IMR-90 (cell line): Measurements from ENCODE around the gene SSTR4. TPM values are rescaled to one million over a fixed set of nuclear protein-coding genes. Genes with fewer than 3 reads are reported as not detected.

Experiments
- ATAC-seq: fragments of 200-7000 bp; cut with Tn5 transposase; 2 replicates; pipeline ENCODE4 v1.9.1; 2020; ENCODE audit warnings: low read depth, mild to moderate bottlenecking, moderate library complexity
- BruUV-seq: library from RNA; stranded (reverse); fragments of 400-500 nt; replicated peaks from 2 replicates; lab custom pipeline; 2021; lab: Mats Ljungman, UMichigan
- CTCF ChIA-PET: fragments of 300-600 bp; formaldehyde crosslinking; extraction: SDS; loops from one replicate; lab custom pipeline; 2021; ENCODE audit warnings: antibody characterized with exemption; lab: Yijun Ruan, JAX
- POLR2A ChIA-PET: fragments of 300-600 bp; sonication (Branson Sonifier 250); formaldehyde crosslinking; loops from one replicate; lab custom pipeline; 2022; ENCODE audit warnings: antibody characterized with exemption; ENCODE audit not compliant: unreplicated experiment; lab: Charles Lee
- DNase-seq: peaks from one replicate; pipeline ENCODE4 v3.0.0; 2013
- H2AFZ ChIP-seq: replicated peaks from 2 replicates; pipeline ENCODE3; 2013; ENCODE audit warnings: low read length, mild to moderate bottlenecking; ENCODE audit not compliant: poor library complexity
- H2AK5ac ChIP-seq: 2 replicates; pipeline ENCODE4 v1.6.1; 2013; ENCODE audit warnings: low read depth, low read length, inconsistent platforms
- H2AK9ac ChIP-seq: replicated peaks from 2 replicates; pipeline ENCODE3; 2013; ENCODE audit warnings: mild to moderate bottlenecking, low read depth, low read length, moderate library complexity; ENCODE audit not compliant: poor library complexity
- H2BK120ac ChIP-seq: 2 replicates; pipeline ENCODE4 v1.6.1; 2013; ENCODE audit warnings: low read depth, low read length, inconsistent platforms
- H2BK15ac ChIP-seq: 3 replicates; pipeline ENCODE4 v1.6.1; 2013; ENCODE audit warnings: low read depth, low read length, inconsistent platforms
- H2BK20ac ChIP-seq: 2 replicates; pipeline ENCODE4 v1.6.1; 2013; ENCODE audit warnings: low read depth, mild to moderate bottlenecking, inconsistent platforms, low read length, moderate library complexity
- H2BK5ac ChIP-seq: 2 replicates; pipeline ENCODE4 v1.6.1; 2013; ENCODE audit warnings: mild to moderate bottlenecking, low read depth, low read length, inconsistent platforms; ENCODE audit not compliant: poor library complexity, severe bottlenecking
- H3K14ac ChIP-seq: replicated peaks from 2 replicates; pipeline ENCODE4 v1.6.1; 2013; ENCODE audit warnings: low read depth, low read length, inconsistent platforms
- H3K18ac ChIP-seq: 2 replicates; pipeline ENCODE4 v1.6.1; 2013; ENCODE audit warnings: low read depth, low read length, control low read depth
- H3K23ac ChIP-seq: 2 replicates; pipeline ENCODE4 v1.6.1; 2013; ENCODE audit warnings: low read depth, low read length, inconsistent platforms
- H3K27ac ChIP-seq: 2 replicates; pipeline ENCODE4 v1.5.1; 2013; ENCODE audit warnings: mild to moderate bottlenecking, control low read depth, low read length; ENCODE audit not compliant: insufficient read depth
- H3K27me3 ChIP-seq: 2 replicates; pipeline ENCODE4 v1.6.1; 2013; ENCODE audit warnings: low read length; ENCODE audit not compliant: control insufficient read depth, insufficient read depth
- H3K36me3 ChIP-seq: 2 replicates; pipeline ENCODE4 v1.6.1; 2013; ENCODE audit warnings: low read length, mixed read lengths; ENCODE audit not compliant: control insufficient read depth, insufficient read depth
- H3K4ac ChIP-seq: 2 replicates; pipeline ENCODE4 v1.6.1; 2013; ENCODE audit warnings: low read depth, low read length, inconsistent platforms
- H3K4me1 ChIP-seq: 2 replicates; pipeline ENCODE4 v1.6.1; 2013; ENCODE audit warnings: low read length, mixed read lengths; ENCODE audit not compliant: control insufficient read depth, insufficient read depth
- H3K4me2 ChIP-seq: 2 replicates; pipeline ENCODE4 v1.6.1; 2013; ENCODE audit warnings: low read depth, mild to moderate bottlenecking, control low read depth, low read length, moderate library complexity
- H3K4me3 ChIP-seq: 2 replicates; pipeline ENCODE4 v1.5.1; 2013; ENCODE audit warnings: low read depth, mild to moderate bottlenecking, control low read depth, low read length, moderate library complexity; ENCODE audit not compliant: insufficient read depth
- H3K56ac ChIP-seq: 2 replicates; pipeline ENCODE4 v1.6.1; 2013; ENCODE audit warnings: low read length, inconsistent platforms; ENCODE audit not compliant: insufficient read depth; ENCODE audit errors: extremely low read depth
- H3K79me1 ChIP-seq, 2 experiments: 2 replicates each; pipeline ENCODE4 v1.6.1; 2013; ENCODE audit warnings: low read length in 2 of 2, inconsistent platforms in 1 of 2, low read depth in 1 of 2
- H3K9ac ChIP-seq: 2 replicates; pipeline ENCODE4 v1.6.1; 2013; ENCODE audit warnings: low read depth, low read length, control low read depth
- H3K9me1 ChIP-seq: 2 replicates; pipeline ENCODE4 v1.6.1; 2013; ENCODE audit warnings: low read length, inconsistent platforms; ENCODE audit not compliant: insufficient read depth
- H3K9me3 ChIP-seq: 2 replicates; pipeline ENCODE4 v1.6.1; 2013; ENCODE audit warnings: low read length; ENCODE audit not compliant: control insufficient read depth, insufficient read depth
- H4K20me1 ChIP-seq: 2 replicates; pipeline ENCODE4 v1.6.1; 2013; ENCODE audit warnings: low read length, inconsistent platforms; ENCODE audit not compliant: insufficient read depth
- H4K5ac ChIP-seq: 2 replicates; pipeline ENCODE4 v1.6.1; 2013; ENCODE audit warnings: mild to moderate bottlenecking, low read depth, low read length, control low read depth
- H4K8ac ChIP-seq, 2 experiments: 2 replicates each; pipeline ENCODE4 v1.6.1; 2013; ENCODE audit warnings: low read depth in 2 of 2, low read length in 2 of 2, control low read depth in 1 of 2, inconsistent platforms in 1 of 2
- H4K91ac ChIP-seq: 2 replicates; pipeline ENCODE4 v1.6.1; 2013; ENCODE audit warnings: low read depth, low read length, inconsistent platforms; ENCODE audit not compliant: insufficient read depth
- BHLHE40 ChIP-seq: fragments of 150-350 bp; IDR thresholded peaks from 2 replicates; pipeline ENCODE4 v1.6.1; 2016; ENCODE audit warnings: mild to moderate bottlenecking, low read depth, low read length
- CEBPB ChIP-seq: IDR thresholded peaks from 2 replicates; pipeline ENCODE4 v1.6.1; 2012; ENCODE audit warnings: low read depth, low read length, improper control_type of control experiment
- CHD1 ChIP-seq: IDR thresholded peaks from 2 replicates; pipeline ENCODE4 v1.6.1; 2012; ENCODE audit warnings: low read depth, low read length, improper control_type of control experiment
- CTCF ChIP-seq: conservative IDR thresholded peaks from 2 replicates; pipeline ENCODE4 v1.5.1; 2012; ENCODE audit warnings: mild to moderate bottlenecking, low read depth, low read length, improper control_type of control experiment
- FOS ChIP-seq: fragments of 150-350 bp; IDR thresholded peaks from 2 replicates; pipeline ENCODE4 v1.6.1; 2016; ENCODE audit warnings: low read depth, low read length
- MAFK ChIP-seq: IDR thresholded peaks from 2 replicates; pipeline ENCODE4 v1.6.1; 2012; ENCODE audit warnings: low read depth, low read length, improper control_type of control experiment
- MAZ ChIP-seq: IDR thresholded peaks from 2 replicates; pipeline ENCODE4 v1.6.1; 2012; ENCODE audit warnings: low read depth, mild to moderate bottlenecking, low read length, improper control_type of control experiment, moderate library complexity, borderline replicate concordance
- MXI1 ChIP-seq: IDR thresholded peaks from 2 replicates; pipeline ENCODE4 v1.6.1; 2012; ENCODE audit warnings: low read depth, mild to moderate bottlenecking, low read length, moderate library complexity, borderline replicate concordance
- NFE2L2 ChIP-seq: fragments of 150-350 bp; IDR thresholded peaks from 2 replicates; pipeline ENCODE4 v1.6.1; 2016; ENCODE audit warnings: low read depth, mild to moderate bottlenecking, low read length
- POLR2A ChIP-seq: IDR thresholded peaks from 2 replicates; pipeline ENCODE4 v1.6.1; 2012; ENCODE audit warnings: mild to moderate bottlenecking, low read depth, low read length
- RAD21 ChIP-seq: IDR thresholded peaks from 2 replicates; pipeline ENCODE4 v1.6.1; 2012; ENCODE audit warnings: low read length, improper control_type of control experiment
- RCOR1 ChIP-seq: IDR thresholded peaks from 2 replicates; pipeline ENCODE4 v1.6.1; 2012; ENCODE audit warnings: mild to moderate bottlenecking, low read length, improper control_type of control experiment; ENCODE audit not compliant: insufficient replicate concordance
- RFX5 ChIP-seq: IDR thresholded peaks from 2 replicates; pipeline ENCODE4 v1.8.0; 2012; ENCODE audit warnings: low read depth, mild to moderate bottlenecking, low read length, moderate library complexity
- SMC3 ChIP-seq: fragments of 150-350 bp; IDR thresholded peaks from 2 replicates; pipeline ENCODE4 v1.6.1; 2016; ENCODE audit warnings: low read depth, mild to moderate bottlenecking, antibody characterized with exemption, low read length, moderate library complexity
- USF2 ChIP-seq: fragments of 150-350 bp; IDR thresholded peaks from 2 replicates; pipeline ENCODE4 v1.6.1; 2017; ENCODE audit warnings: mild to moderate bottlenecking, antibody characterized with exemption, low read length, low read depth
- dilution Hi-C: fragments of 300-500 bp; cut with HindIII; formaldehyde crosslinking; loops from one replicate; pipeline ENCODE4 v1.14.3; 2018; ENCODE audit warnings: low sequenced_read_pairs; ENCODE audit not compliant: unreplicated experiment
- in situ Hi-C: fragments of 300-500 bp; cut with MboI; formaldehyde crosslinking; loops from 3 replicates; pipeline ENCODE4 v1.14.3; 2019; ENCODE audit warnings: low sequenced_read_pairs, inconsistent platforms, mixed read lengths
- intact Hi-C: fragments of 100-400 bp; cut with micrococcal nuclease; formaldehyde crosslinking; loops from 2 replicates; pipeline ENCODE4 v1.10.0; 2022
- polyA plus RNA-seq, 3 experiments: library from polyadenylated mRNA; depleted of rRNA; stranded (reverse); fragments of >200 nt; gene quantifications; 2 replicates each; pipeline ENCODE4 v1.2.3, GENCODE V29; 2012; ENCODE audit warnings: low replicate concordance in 1 of 3
- total RNA-seq: library from RNA; depleted of rRNA; stranded (reverse); fragments of >200 nt; gene quantifications from 2 replicates; pipeline ENCODE4 v1.2.3, GENCODE V29; 2012
- TF ChIP-seq, protein P1 (sequence below): fragments of 150-350 bp; IDR thresholded peaks from 2 replicates; pipeline ENCODE4 v1.6.1; 2016; ENCODE audit warnings: low read depth, mild to moderate bottlenecking, low read length, moderate library complexity, borderline replicate concordance

SSTR4 gene
- total and polyA plus RNA-seq, 2 of the 4 experiments (the other 2 are of a cell fraction) = not detected

DNA sequence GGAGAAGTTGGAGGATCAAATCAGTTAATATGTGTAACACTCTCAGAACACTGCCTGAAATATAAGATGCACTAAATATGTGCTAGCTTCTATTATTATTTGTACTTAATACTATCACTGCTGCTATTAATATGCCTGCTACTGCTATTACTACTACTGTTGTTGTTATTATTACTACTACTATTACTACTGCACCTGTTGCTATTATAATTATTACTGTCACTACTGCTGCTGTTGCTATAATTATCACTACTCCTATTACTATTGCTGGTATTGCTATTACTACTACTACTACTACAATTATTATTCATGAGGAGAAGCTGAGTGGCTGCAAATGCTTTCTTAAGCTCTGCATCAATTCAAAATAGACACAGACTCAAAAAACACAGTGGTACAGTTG lies 16.7 kb upstream of the SSTR4 start:
- H3K4me2 ChIP-seq = no peak overlapping the region
- CTCF ChIA-PET = interaction anchor here (0.7 kb wide), 1 partner anchor 319 kb away, joined by 3 read pairs; no protein-coding TSS in a partner anchor
- H2BK20ac ChIP-seq = no peak overlapping the region
- BruUV-seq = no TSS peak
- no peak overlapping the region for H2BK5ac ChIP-seq
- dilution Hi-C loops (no loop called here), intact Hi-C loops (no loop called here), in situ Hi-C loops (no loop called here)
- H2BK15ac ChIP-seq = no peak overlapping the region
- no peaks in the 10 kb centered on the region for H3K9me3 ChIP-seq
- no peak overlapping the region for H3K4me3 ChIP-seq
- no peak for TF ChIP-seq CEBPB
- TF ChIP-seq RAD21 = no peak
- no peak for TF ChIP-seq FOS
- TF ChIP-seq RFX5 = no peak
- TF ChIP-seq RCOR1 = no peak
- no peak for TF ChIP-seq BHLHE40
- no peak for TF ChIP-seq MXI1
- no peak for TF ChIP-seq SMC3
- no peak for TF ChIP-seq USF2
- no peak for TF ChIP-seq CTCF
- no peak for TF ChIP-seq NFE2L2
- no peak for TF ChIP-seq MAZ
- TF ChIP-seq CHD1 = no peak
- TF ChIP-seq POLR2A = no peak
- no peak for TF ChIP-seq MAFK
- TF ChIP-seq, protein P1, sequence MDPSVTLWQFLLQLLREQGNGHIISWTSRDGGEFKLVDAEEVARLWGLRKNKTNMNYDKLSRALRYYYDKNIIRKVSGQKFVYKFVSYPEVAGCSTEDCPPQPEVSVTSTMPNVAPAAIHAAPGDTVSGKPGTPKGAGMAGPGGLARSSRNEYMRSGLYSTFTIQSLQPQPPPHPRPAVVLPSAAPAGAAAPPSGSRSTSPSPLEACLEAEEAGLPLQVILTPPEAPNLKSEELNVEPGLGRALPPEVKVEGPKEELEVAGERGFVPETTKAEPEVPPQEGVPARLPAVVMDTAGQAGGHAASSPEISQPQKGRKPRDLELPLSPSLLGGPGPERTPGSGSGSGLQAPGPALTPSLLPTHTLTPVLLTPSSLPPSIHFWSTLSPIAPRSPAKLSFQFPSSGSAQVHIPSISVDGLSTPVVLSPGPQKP = no peak
- no peaks in the 10 kb centered on the region for H3K9me1 ChIP-seq
- no peak overlapping the region for H3K27ac ChIP-seq
- H2AK9ac ChIP-seq = no peak overlapping the region
- no peak overlapping the region for H3K23ac ChIP-seq
- no peaks in the 10 kb centered on the region for H3K79me1 ChIP-seq
- H4K20me1 ChIP-seq = no peaks in the 10 kb centered on the region
- H3K4ac ChIP-seq = no peak overlapping the region
- H3K18ac ChIP-seq = no peak overlapping the region
- H3K36me3 ChIP-seq = no peaks in the 10 kb centered on the region
- H3K27me3 ChIP-seq = peaks cover 3% of the 10 kb centered on the region; the same call in 1 of the 2 replicates
- DNase-seq (no peak), ATAC-seq (no peak)
- H4K5ac ChIP-seq = no peak overlapping the region
- no peak overlapping the region for H3K14ac ChIP-seq
- no peak overlapping the region for H2BK120ac ChIP-seq
- H3K4me1 ChIP-seq = no peaks in the 10 kb centered on the region
- H4K8ac ChIP-seq = no peak overlapping the region
- no peak overlapping the region for H3K56ac ChIP-seq
- no peak overlapping the region for H2AK5ac ChIP-seq
- POLR2A ChIA-PET = no interaction called here
- no peak overlapping the region for H3K9ac ChIP-seq
- H4K91ac ChIP-seq = no peak overlapping the region
- no peak overlapping the region for H2AFZ ChIP-seq
